ENCODE measurements around the gene POLK. TPM values are rescaled to one million over a fixed set of nuclear protein-coding genes. Genes with fewer than 3 reads are reported as not detected.

POLK gene
- 27.9 and 54.2 TPM in 2 replicates for total RNA-seq (ENCODE audit: low replicate concordance)

DNA sequence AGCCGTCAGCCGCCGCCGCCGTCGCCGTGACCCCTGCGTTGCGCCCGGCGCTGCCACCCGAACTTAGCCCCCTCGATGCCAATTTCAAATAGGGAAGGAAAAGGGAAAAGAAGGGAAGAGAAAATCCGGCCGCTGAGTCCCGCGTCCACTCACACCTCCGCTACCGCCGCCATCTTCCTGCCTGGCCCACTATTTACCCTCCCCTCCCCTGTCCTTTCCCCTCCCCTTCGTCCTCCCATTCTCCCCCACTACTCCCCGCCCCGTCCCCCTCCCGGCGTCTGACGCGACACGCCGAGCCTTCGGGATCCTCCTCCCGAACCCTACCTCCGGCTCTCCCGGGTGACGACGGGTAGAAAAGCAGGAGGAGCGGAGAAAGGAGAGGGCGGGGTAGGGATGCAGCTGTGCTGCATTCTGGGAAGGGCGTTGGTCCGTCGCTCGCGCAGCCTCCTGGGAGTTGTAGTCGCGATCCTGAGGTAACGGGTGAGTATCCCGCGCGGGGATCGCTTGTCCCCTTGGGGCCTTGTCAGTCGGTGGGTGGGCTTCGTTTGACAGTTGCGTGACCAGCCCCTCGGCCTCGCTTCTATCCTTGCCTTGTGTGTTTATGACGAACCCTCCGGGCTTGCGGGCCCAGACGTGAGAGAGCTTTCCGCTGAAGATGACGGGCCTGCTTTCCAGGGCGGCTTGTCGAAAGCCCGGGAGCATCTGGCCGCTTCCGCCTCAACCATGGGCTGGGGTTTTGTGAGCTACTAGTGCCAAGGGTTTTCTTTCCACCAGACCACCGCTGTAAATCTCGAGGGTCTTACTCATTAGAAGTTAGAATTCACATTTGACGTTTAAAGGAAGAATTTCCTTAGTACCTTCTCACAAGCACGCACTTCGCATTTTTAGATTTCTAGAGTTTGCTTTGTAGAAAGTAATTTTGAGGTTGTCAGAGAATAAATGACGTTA, at the start of gene POLK, which contains the start of gene CERT1:
Gene POLK (plus strand): TSS at position 457 of the 948 bp plus-strand sequence.
Gene CERT1 (minus strand): TSS at position 195 of the 948 bp plus-strand sequence. CDS start 422 bp downstream, outside the sequence.
- peak within 1 kb of the TSS; percentile 82 for H3K4me3 ChIP-seq (ENCODE audit: low read depth, low read length)
- TF ChIP-seq, protein P1, sequence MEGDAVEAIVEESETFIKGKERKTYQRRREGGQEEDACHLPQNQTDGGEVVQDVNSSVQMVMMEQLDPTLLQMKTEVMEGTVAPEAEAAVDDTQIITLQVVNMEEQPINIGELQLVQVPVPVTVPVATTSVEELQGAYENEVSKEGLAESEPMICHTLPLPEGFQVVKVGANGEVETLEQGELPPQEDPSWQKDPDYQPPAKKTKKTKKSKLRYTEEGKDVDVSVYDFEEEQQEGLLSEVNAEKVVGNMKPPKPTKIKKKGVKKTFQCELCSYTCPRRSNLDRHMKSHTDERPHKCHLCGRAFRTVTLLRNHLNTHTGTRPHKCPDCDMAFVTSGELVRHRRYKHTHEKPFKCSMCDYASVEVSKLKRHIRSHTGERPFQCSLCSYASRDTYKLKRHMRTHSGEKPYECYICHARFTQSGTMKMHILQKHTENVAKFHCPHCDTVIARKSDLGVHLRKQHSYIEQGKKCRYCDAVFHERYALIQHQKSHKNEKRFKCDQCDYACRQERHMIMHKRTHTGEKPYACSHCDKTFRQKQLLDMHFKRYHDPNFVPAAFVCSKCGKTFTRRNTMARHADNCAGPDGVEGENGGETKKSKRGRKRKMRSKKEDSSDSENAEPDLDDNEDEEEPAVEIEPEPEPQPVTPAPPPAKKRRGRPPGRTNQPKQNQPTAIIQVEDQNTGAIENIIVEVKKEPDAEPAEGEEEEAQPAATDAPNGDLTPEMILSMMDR (IDR thresholded peaks at IDR 0.05; ENCODE audit: insufficient read depth, low read length): no peak
- DNase-seq (ENCODE audit: low read depth): peak; percentile 98

DNA sequence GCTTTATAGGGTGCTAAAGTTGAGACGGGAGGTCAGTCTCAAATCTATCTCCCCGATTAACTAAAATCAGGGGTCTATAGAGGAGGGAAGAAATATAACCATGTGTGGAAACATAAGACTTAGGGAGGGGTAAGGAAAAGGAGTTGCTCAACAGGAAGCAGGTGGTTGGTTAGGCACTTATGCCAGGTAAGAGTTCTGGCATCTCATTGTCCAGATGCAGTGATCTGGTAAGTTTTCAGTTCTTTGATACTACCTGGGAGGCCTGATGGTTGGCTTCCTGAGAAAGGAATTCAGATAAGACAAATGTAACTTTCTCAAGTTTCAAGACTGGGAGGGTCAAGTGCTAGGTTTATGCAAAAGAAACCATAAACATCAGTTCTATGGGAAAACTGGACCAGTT, 48.0 kb upstream of the POLK start:
- TF ChIP-seq, protein P1 (IDR thresholded peaks at IDR 0.05; ENCODE audit: insufficient read depth, low read length): no peak
- DNase-seq (ENCODE audit: low read depth): no peak
- no peak overlapping the region for H3K4me3 ChIP-seq (ENCODE audit: low read depth, low read length)

DNA sequence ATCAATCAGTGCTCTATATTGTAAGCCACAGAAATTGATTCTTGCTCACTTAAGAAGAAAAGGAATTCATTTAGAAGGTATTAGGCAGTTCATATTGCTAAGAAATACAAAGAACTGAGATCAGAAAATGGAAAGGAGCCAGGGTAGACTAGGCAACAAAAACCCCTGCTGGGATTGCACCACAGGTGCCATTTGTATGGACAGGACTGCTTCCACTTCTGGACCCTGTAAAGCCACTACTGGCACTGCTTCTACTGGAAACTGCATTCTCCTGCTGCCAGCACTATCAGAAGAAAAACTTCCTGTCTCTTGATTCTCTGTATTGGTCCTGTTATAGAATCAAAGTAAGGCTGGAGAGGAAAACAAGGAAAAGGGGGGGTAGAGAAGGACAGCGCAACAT, 46.2 kb upstream of the POLK start:
- TF ChIP-seq, protein P1 (IDR thresholded peaks at IDR 0.05; ENCODE audit: insufficient read depth, low read length): no peak
- no peak overlapping the region for H3K4me3 ChIP-seq (ENCODE audit: low read depth, low read length)
- DNase-seq (ENCODE audit: low read depth): peak; percentile 77

DNA sequence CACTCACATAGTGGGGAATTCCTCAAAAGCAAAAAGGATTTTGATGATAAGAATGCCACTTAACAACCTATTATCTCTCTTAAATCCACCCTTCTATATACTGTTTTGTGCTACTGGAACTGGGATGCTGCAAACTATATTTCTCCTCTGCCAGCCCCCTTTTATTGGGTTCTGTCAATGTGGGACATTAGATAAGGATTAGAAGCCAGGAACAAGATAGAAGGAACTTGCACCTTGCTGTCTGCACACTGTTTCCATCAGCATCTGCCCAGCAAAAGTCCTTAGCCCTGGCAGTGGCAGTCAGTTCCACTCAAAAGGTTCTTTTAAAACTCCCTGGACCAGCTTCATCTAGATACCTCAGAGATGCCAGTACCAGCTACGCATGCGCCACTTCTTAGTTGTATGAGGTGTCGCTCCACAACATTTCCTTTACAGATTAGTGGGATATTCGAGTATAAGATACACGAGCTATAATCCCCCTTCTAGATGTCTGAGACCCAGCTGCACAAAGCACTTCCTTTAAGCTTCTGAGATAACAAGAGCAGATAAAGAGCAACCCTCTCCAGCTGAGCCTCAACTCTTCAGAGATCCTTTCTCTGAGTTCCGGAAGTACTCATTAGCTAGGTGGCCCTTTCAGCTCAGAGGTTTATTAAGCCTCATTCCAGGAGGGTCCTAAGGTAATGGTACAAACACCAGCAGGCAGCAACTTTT, 45.5 kb upstream of the POLK start:
- TF ChIP-seq, protein P1 (IDR thresholded peaks at IDR 0.05; ENCODE audit: insufficient read depth, low read length): no peak
- H3K4me3 ChIP-seq (ENCODE audit: low read depth, low read length): no peak overlapping the region
- DNase-seq (ENCODE audit: low read depth): no peak

DNA sequence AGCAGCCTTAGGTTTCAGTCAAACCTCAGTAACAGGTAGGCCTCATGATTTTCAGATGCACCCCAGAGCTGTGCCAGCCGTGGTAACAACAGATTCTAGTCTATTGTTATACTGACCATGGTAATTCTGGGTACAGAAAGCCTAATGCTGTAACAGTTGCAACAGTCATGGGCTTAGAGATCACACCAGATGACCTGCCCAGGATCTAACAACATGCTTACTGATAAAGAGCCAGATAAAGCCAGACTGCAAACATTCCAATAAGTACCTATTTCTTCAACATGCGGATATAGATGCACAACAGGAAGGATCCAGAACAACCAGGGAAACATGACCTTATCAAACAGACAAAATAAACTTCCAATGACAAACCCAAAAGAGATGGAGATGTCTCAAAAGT, 43.1 kb upstream of the POLK start:
- TF ChIP-seq, protein P1 (IDR thresholded peaks at IDR 0.05; ENCODE audit: insufficient read depth, low read length): no peak
- H3K4me3 ChIP-seq (ENCODE audit: low read depth, low read length): no peak overlapping the region
- DNase-seq (ENCODE audit: low read depth): no peak

DNA sequence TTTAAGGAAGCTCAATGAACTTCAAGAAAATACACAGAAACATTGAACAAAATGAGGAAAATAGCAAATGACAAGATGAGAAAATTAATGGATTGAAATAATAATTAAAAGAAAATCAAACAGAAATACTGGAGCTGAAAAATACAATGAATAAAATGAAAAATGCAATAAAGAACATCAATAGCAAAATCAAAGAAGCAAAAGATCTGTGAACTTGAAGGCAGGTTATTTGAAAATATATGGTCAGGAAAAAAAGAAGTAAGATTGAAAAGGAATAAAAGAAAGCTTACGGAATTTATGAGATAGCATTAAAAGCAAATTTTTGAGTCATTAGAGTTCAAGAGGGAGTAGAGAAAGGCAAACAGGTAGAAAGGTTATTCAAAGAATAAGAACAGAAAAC, 42.7 kb upstream of the POLK start:
- TF ChIP-seq, protein P1 (IDR thresholded peaks at IDR 0.05; ENCODE audit: insufficient read depth, low read length): no peak
- DNase-seq (ENCODE audit: low read depth): no peak
- no peak overlapping the region for H3K4me3 ChIP-seq (ENCODE audit: low read depth, low read length)

All from fibroblast of the aortic adventitia (primary cell).